BLaER1 treated with 17β-estradiol and CSF1 and Interleukin-3, amounts not matched to agents 10 nM and 100 nM (cell line): ENCODE results near the gene SLC45A2.

ENCODE experiments used
- H3K27ac ChIP-seq, 11 experiments: shearing (Covaris generic); formaldehyde crosslinking; 2 replicates each; pipeline ENCODE4 v1.8.1; 2022
- H3K27me3 ChIP-seq, 11 experiments: shearing (Covaris generic); formaldehyde crosslinking; 2 replicates each; pipeline ENCODE4 v1.8.1; 2022
- H3K36me3 ChIP-seq, 11 experiments: shearing (Covaris generic); formaldehyde crosslinking; 2 replicates each; pipeline ENCODE4 v1.8.1; 2022
- H3K4me1 ChIP-seq, 10 experiments: shearing (Covaris generic); formaldehyde crosslinking; 2 replicates each; pipeline ENCODE4 v1.8.1; 2022
- H3K4me2 ChIP-seq, 11 experiments: shearing (Covaris generic); formaldehyde crosslinking; 2 replicates each; pipeline ENCODE4 v1.8.1; 2022
- H3K4me3 ChIP-seq, 10 experiments: shearing (Covaris generic); formaldehyde crosslinking; 2 replicates each; pipeline ENCODE4 v1.8.1; 2022
- H3K9ac ChIP-seq, 11 experiments: shearing (Covaris generic); formaldehyde crosslinking; 2 replicates each; pipeline ENCODE4 v1.8.1; 2022
- H3K9me3 ChIP-seq, 11 experiments: shearing (Covaris generic); formaldehyde crosslinking; replicated peaks in 1 of 11; 2 replicates each; pipeline ENCODE4 v1.8.1; 2022
- H4K20me1 ChIP-seq, 11 experiments: shearing (Covaris generic); formaldehyde crosslinking; 2 replicates each; pipeline ENCODE4 v1.8.1; 2022
- Cebpa-rat ChIP-seq, 11 experiments: shearing (Covaris generic); IDR thresholded peaks; 2 replicates each; pipeline ENCODE4 v1.8.1; 2022

Gene SLC45A2

DNA sequence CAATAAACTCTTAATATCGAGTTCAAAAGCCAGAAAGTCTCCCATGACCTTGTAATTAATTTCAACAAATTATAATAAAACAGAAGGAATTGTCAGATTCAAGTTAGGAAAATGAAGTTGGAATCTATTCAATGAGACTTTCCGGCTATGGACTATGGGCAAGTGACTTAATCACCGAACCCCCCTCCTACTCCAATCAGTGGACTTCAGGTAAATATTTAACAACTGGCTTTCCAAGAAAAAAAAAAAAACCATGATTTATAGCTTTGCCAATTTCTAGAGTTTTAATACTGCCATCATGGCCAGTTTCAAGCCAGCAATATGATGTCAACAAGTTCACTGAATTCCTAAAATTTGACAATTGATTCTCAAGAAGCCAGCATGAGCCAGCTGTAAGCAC is 4.5 kb downstream of the SLC45A2 start:
- Histone ChIP-seq H3K36me3 (no peaks in the 10 kb centered on the region), H3K4me1 (no peaks in the 10 kb centered on the region), H3K27me3 (no peaks in the 10 kb centered on the region), H3K4me2 (no peak overlapping the region), H3K4me3 (no peak overlapping the region), H3K9me3 (peaks cover 0 to 5% (median 1%) of the 10 kb centered on the region in 11 experiments; a peak in 10 of 22 replicates), H4K20me1 (no peaks in the 10 kb centered on the region), H3K27ac (no peak overlapping the region), H3K9ac (no peak overlapping the region)
- no peak for TF ChIP-seq Cebpa-rat (IDR thresholded peaks at IDR 0.05)

DNA sequence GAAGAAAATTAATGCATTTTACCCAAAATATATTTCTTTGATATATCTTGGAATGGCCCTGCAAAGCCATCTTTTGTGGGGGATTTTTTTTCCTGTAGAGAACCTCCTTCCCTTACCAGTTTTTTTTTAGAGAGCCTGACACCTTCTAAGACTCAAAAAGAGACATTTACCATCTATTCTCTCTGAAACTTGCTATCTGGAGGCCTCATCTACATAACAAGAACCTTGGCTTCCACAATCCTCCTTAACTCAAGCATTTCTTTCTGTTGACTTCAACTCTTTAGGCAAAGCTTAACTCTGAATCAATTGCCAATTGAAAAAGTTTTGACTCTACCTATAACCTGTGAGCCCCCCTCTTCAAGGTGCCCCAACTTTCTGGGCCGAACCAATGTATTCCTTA is 6.2 kb downstream of the SLC45A2 start:
- no peaks in the 10 kb centered on the region for H3K36me3 ChIP-seq
- H4K20me1 ChIP-seq, result no peaks in the 10 kb centered on the region
- H3K9ac ChIP-seq, result no peak overlapping the region
- no peak overlapping the region for H3K4me2 ChIP-seq
- TF ChIP-seq Cebpa-rat (IDR thresholded peaks at IDR 0.05), result no peak
- H3K4me1 ChIP-seq, result no peaks in the 10 kb centered on the region
- no peaks in the 10 kb centered on the region for H3K27me3 ChIP-seq
- no peaks in the 10 kb centered on the region for H3K9me3 ChIP-seq
- no peak overlapping the region for H3K4me3 ChIP-seq
- no peak overlapping the region for H3K27ac ChIP-seq

DNA sequence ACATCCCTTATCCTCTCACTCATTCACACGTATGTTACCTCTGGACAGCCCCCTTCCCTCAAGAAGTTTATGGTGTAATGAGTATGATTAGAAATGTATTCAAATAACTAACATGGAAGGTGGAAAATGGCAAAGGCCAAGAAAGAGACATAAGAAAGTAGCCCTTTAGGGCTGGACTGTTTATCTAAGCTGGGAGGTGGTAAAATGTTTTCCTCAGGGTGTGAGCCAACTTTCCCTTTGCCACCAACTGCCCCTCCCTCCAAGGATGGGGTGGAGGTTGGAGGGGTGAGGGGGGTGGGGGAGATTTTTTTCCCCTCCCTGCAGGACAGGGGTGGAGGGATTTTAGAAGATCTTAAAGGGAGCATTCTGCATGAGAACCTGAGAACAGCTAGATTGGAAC is 8.2 kb downstream of the SLC45A2 start:
- H4K20me1 ChIP-seq, result no peaks in the 10 kb centered on the region
- H3K36me3 ChIP-seq, result no peaks in the 10 kb centered on the region
- H3K4me2 ChIP-seq, result no peak overlapping the region
- H3K9me3 ChIP-seq, result no peaks in the 10 kb centered on the region
- no peaks in the 10 kb centered on the region for H3K4me1 ChIP-seq
- H3K4me3 ChIP-seq, result no peak overlapping the region
- no peak overlapping the region for H3K27ac ChIP-seq
- no peaks in the 10 kb centered on the region for H3K27me3 ChIP-seq
- TF ChIP-seq Cebpa-rat (IDR thresholded peaks at IDR 0.05), result no peak
- H3K9ac ChIP-seq, result no peak overlapping the region

DNA sequence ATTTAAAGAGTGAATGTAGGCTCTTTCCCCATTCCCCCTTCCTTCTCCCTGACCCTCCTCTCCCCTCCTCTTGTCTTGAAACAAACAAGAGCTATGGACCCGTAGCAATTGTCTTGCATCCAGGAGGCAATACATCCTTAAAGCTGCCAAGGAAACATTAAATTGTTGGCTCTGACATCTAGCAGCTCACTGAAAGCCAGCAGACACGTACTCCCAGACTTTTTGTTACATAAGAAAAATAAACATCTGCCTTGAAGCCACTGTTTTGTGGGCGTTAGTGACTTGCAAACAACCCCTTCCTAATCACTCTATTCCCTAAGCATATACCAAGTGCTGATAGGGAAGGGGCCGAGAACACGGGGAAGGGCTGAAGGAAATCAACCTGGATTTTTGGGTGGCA is 8.6 kb downstream of the SLC45A2 start:
- Histone ChIP-seq H3K36me3 (no peaks in the 10 kb centered on the region), H3K27me3 (no peaks in the 10 kb centered on the region), H3K27ac (no peak overlapping the region), H4K20me1 (no peaks in the 10 kb centered on the region), H3K4me3 (no peak overlapping the region), H3K9ac (no peak overlapping the region), H3K4me1 (no peaks in the 10 kb centered on the region), H3K9me3 (no peaks in the 10 kb centered on the region), H3K4me2 (no peak overlapping the region)
- no peak for TF ChIP-seq Cebpa-rat (IDR thresholded peaks at IDR 0.05)

DNA sequence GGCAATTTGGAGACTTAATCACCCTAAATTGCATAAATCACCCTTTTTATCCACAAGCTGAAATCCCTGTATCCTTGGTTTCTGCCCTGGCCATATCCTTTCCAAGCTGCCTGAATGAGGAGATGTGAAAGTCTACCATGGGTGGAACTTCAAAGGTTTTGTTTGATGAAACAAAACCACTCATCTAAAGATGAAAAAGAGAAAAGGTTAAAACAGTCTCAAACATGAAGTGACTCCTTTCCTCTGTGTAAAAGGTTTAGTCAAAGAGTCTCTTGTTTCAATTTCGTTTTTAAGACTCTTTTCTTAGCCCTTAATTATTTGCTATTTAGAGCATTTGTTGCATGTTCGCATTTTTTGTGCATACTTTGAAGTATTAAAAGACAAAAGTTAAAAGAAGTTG is 11.2 kb downstream of the SLC45A2 start:
- no peak overlapping the region for H3K27ac ChIP-seq
- no peaks in the 10 kb centered on the region for H4K20me1 ChIP-seq
- TF ChIP-seq Cebpa-rat (IDR thresholded peaks at IDR 0.05), result no peak
- no peaks in the 10 kb centered on the region for H3K4me1 ChIP-seq
- H3K9me3 ChIP-seq, result no peaks in the 10 kb centered on the region
- no peak overlapping the region for H3K4me2 ChIP-seq
- no peak overlapping the region for H3K4me3 ChIP-seq
- H3K36me3 ChIP-seq, result no peaks in the 10 kb centered on the region
- no peaks in the 10 kb centered on the region for H3K27me3 ChIP-seq
- no peak overlapping the region for H3K9ac ChIP-seq

DNA sequence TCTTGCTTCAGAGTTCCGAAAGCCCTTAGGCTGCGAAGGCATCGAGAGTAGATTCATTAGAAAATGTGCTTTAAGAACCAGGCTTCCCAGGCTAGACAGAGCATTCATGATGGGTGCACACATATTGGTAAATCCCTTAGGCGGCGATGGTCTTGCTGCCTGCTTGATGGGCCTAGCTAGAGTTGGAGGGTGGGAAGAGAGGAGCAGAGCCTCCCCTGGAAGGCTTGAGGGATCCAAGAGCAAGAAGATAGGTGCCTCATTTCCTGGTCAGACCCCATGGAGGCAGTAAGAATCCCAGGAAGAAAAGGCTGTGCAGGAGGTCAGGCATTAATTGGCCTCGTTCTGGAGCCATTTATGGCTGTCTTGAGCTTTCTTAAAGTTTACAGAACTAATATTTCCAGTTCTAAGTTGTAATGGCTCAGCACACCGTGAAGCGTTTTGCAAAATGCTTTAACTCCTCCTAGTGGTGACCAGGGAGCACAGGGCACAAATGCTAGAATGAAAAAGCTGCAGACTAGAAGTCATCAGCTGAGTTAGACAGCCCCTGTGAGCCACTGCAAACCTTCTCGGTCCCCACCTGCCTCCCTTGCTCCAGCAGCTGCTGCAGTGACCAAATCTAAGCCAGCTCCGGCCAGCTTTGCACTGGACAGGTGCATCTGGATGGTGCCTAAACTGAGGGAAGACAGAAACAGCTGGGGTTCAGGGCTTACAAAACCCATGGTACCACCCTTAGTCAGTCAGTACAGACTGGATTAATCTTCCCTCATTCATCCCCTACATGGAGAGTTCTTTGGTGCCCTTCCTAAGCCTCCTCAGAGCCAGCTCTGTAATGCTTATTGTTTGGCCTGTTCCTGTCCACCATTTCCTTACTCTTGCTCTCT is 14.7 kb downstream of the SLC45A2 start:
- TF ChIP-seq Cebpa-rat (IDR thresholded peaks at IDR 0.05), result no peak

DNA sequence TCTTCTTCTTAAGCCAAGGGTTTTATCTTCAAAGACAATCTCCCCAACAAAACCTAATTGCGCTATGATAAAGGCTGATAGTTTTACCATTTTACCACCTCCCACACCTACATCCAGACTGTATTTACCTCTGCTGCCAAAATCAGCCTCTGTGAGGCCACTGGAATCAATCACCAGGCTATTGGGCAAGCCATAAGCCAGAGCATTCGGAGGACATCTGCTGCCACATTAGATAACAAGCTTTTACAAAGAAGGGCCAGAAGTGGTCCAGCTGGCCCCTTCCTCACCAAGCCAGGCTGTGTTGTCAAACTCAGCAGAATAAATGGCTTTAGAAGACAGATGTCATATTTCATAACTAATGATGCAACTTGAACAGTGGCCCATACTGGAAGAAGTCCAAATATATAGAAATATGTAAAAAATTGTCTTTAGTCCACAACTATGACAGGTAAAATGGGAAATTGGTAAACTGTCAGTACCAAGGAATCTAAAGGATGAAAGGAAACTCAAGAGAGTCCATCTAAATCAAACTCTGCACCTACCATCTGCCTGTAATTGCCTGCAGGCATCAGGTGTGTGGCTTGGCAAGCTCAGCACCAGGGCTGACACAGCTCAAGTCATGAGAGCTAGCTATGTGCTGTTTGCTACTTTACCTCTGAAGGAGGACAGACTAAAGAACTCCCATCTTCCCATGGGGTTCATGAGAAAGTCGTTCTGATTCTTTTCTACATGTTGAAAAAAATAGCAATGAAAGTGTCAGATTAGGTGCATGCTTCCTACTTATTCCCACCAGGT is 16.1 kb downstream of the SLC45A2 start:
- H3K27ac ChIP-seq, result no peak overlapping the region
- H3K27me3 ChIP-seq, result no peaks in the 10 kb centered on the region
- H3K9ac ChIP-seq, result no peak overlapping the region
- H3K4me3 ChIP-seq, result no peak overlapping the region
- H3K36me3 ChIP-seq, result no peaks in the 10 kb centered on the region
- no peaks in the 10 kb centered on the region for H4K20me1 ChIP-seq
- H3K4me2 ChIP-seq, result no peak overlapping the region
- no peak for TF ChIP-seq Cebpa-rat (IDR thresholded peaks at IDR 0.05)
- peaks cover 0 to 15% (median 0%) of the 10 kb centered on the region in 10 experiments; a peak in 7 of 20 replicates for H3K4me1 ChIP-seq
- H3K9me3 ChIP-seq, result no peaks in the 10 kb centered on the region

More for the DNA sequence above, 14.7 kb downstream of the SLC45A2 start:
- H3K9me3 ChIP-seq, result no peaks in the 10 kb centered on the region
- no peaks in the 10 kb centered on the region for H4K20me1 ChIP-seq
- peaks cover 0 to 2% (median 0%) of the 10 kb centered on the region in 10 experiments; a peak in 4 of 20 replicates for H3K4me1 ChIP-seq
- H3K9ac ChIP-seq, result no peak overlapping the region
- no peaks in the 10 kb centered on the region for H3K36me3 ChIP-seq
- no peak overlapping the region for H3K4me2 ChIP-seq
- no peak overlapping the region for H3K4me3 ChIP-seq
- H3K27ac ChIP-seq, result no peak overlapping the region
- H3K27me3 ChIP-seq, result no peaks in the 10 kb centered on the region

DNA sequence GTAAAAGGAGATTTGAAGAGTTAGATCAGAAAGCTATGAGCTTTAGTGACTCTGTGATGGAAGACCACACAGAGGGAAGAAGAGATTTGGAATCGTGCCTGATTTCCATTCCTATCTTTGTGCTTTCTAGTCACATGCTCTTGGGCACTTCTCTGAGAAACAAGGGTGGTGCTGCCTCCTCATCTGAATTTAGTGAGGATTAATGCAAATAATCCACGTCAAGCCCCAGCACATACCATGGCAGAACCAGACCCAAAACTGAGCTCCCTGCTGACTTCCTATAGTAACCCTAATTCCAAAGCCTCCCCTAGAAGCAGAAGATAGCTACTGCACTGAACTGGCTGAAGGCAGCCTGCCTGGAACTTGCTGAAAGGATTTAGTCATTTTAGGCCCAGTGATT is 17.7 kb downstream of the SLC45A2 start:
- TF ChIP-seq Cebpa-rat (IDR thresholded peaks at IDR 0.05), result no peak
- no peak overlapping the region for H3K4me2 ChIP-seq
- H3K27me3 ChIP-seq, result no peaks in the 10 kb centered on the region
- no peaks in the 10 kb centered on the region for H4K20me1 ChIP-seq
- no peak overlapping the region for H3K27ac ChIP-seq
- peaks cover 0 to 15% (median 0%) of the 10 kb centered on the region in 10 experiments; a peak in 7 of 20 replicates for H3K4me1 ChIP-seq
- no peaks in the 10 kb centered on the region for H3K9me3 ChIP-seq
- H3K9ac ChIP-seq, result no peak overlapping the region
- H3K4me3 ChIP-seq, result no peak overlapping the region
- H3K36me3 ChIP-seq, result no peaks in the 10 kb centered on the region

DNA sequence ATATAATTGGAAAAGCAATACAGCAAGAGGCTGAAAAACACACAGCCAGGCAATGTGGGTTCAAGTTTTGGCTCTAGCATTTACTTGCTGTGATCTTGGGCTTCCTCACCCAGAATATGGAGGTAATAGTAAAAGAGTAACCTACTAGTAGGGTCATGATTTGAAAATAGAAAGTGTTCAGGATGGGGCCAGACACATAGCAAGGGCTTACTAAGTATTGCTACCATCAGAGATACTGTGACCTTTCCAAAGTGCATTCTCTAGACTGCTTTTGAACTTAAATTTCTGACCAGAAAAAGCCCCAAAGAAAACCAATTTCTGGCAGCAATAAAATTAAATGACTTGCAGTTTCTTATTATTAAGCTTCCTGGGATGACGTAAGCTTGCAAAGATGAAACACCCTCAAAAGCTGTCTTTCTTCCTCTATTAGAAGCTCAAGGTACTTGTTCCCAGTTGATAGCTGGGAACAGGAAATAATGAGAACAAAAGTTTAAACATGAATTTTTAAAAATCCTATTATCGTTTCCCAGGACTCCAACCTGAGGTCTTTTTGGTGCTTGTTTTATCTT is 20.3 kb downstream of the SLC45A2 start:
- Histone ChIP-seq H3K36me3 (no peaks in the 10 kb centered on the region), H3K27me3 (no peaks in the 10 kb centered on the region), H3K4me3 (no peak overlapping the region), H3K4me1 (peaks cover 0 to 15% (median 0%) of the 10 kb centered on the region in 10 experiments; a peak in 7 of 20 replicates), H3K9ac (no peak overlapping the region), H3K9me3 (no peaks in the 10 kb centered on the region), H3K4me2 (peak overlapping the region in 4 of 11 experiments; percentile 37 to 58 (median 50); a peak in 7 of 22 replicates), H3K27ac (peak overlapping the region in 1 of 11 experiments; percentile 13; a peak in 1 of 22 replicates), H4K20me1 (no peaks in the 10 kb centered on the region)
- no peak for TF ChIP-seq Cebpa-rat (IDR thresholded peaks at IDR 0.05)
